Measurements from ENCODE around the gene C6orf132. TPM values are rescaled to one million over a fixed set of nuclear protein-coding genes. Genes with fewer than 3 reads are reported as not detected.

C6orf132 gene
- total RNA-seq, 2 donors from 2014 or later: 23.4 to 24.4 TPM

GRCh38 chr6:42137194-42137753 lies 5.1 kb downstream of the C6orf132 start:
- peaks cover 27% of the 10 kb centered on the region for H3K4me1 ChIP-seq (ENCODE audit: control insufficient read depth, insufficient read depth, low read length)
- H3K36me3 ChIP-seq (ENCODE audit: control insufficient read depth, insufficient read depth, low read length): no peaks in the 10 kb centered on the region
- H3K4me3 Mint-ChIP-seq: peak overlapping the region; percentile 21
- H3K9me3 ChIP-seq (ENCODE audit: control insufficient read depth, low read length): no peaks in the 10 kb centered on the region
- H3K36me3 Mint-ChIP-seq (ENCODE audit: low read depth): peaks cover 18% of the 10 kb centered on the region
- H3K9ac ChIP-seq (ENCODE audit: extremely low read depth, low read length, poor library complexity, severe bottlenecking): peak overlapping the region; percentile 42
- TF ChIP-seq, protein P1, sequence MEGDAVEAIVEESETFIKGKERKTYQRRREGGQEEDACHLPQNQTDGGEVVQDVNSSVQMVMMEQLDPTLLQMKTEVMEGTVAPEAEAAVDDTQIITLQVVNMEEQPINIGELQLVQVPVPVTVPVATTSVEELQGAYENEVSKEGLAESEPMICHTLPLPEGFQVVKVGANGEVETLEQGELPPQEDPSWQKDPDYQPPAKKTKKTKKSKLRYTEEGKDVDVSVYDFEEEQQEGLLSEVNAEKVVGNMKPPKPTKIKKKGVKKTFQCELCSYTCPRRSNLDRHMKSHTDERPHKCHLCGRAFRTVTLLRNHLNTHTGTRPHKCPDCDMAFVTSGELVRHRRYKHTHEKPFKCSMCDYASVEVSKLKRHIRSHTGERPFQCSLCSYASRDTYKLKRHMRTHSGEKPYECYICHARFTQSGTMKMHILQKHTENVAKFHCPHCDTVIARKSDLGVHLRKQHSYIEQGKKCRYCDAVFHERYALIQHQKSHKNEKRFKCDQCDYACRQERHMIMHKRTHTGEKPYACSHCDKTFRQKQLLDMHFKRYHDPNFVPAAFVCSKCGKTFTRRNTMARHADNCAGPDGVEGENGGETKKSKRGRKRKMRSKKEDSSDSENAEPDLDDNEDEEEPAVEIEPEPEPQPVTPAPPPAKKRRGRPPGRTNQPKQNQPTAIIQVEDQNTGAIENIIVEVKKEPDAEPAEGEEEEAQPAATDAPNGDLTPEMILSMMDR (conservative IDR thresholded peaks at IDR 0.05): no peak
- DNase-seq: peak; percentile 87
- no peaks in the 10 kb centered on the region for H3K27me3 ChIP-seq (ENCODE audit: control insufficient read depth, insufficient read depth, low read length, poor library complexity, severe bottlenecking)
- peaks cover 54% of the 10 kb centered on the region for H3K4me1 Mint-ChIP-seq
- H3K27ac ChIP-seq (ENCODE audit: low read depth, low read length): peak overlapping the region; percentile 49
- no peak overlapping the region for H3K4me3 ChIP-seq (ENCODE audit: low read length)
- WGBS, 2 experiments (ENCODE audit: insufficient coverage in 1 of 2, insufficient read length in 1 of 2): 42 to 60% methylated on average over 2 to 7 of the region's 7 CpGs
- peak overlapping the region; percentile 95 for H3K27ac Mint-ChIP-seq
- no peaks in the 10 kb centered on the region for H3K9me3 Mint-ChIP-seq
- no peaks in the 10 kb centered on the region for H3K27me3 Mint-ChIP-seq (ENCODE audit: insufficient read depth)

GRCh38 chr6:42136508-42137193 lies 5.8 kb downstream of the C6orf132 start:
- H3K4me1 ChIP-seq (ENCODE audit: control insufficient read depth, insufficient read depth, low read length): peaks cover 27% of the 10 kb centered on the region
- Mint-ChIP-seq H3K27me3 (ENCODE audit: insufficient read depth) (no peaks in the 10 kb centered on the region), H3K4me3 (peak overlapping the region; percentile 21), H3K9me3 (no peaks in the 10 kb centered on the region), H3K36me3 (ENCODE audit: low read depth) (peaks cover 22% of the 10 kb centered on the region), H3K4me1 (peaks cover 54% of the 10 kb centered on the region), H3K27ac (peak overlapping the region; percentile 95)
- TF ChIP-seq, protein P1 (conservative IDR thresholded peaks at IDR 0.05): peak; percentile 68
- DNase-seq: peak; percentile 91
- no peaks in the 10 kb centered on the region for H3K27me3 ChIP-seq (ENCODE audit: control insufficient read depth, insufficient read depth, low read length, poor library complexity, severe bottlenecking)
- no peaks in the 10 kb centered on the region for H3K9me3 ChIP-seq (ENCODE audit: control insufficient read depth, low read length)
- H3K36me3 ChIP-seq (ENCODE audit: control insufficient read depth, insufficient read depth, low read length): no peaks in the 10 kb centered on the region
- WGBS, 2 experiments (ENCODE audit: insufficient coverage in 1 of 2, insufficient read length in 1 of 2): 21 to 29% methylated on average over 11 to 14 of the region's 14 CpGs
- no peak overlapping the region for H3K4me3 ChIP-seq (ENCODE audit: low read length)
- H3K9ac ChIP-seq (ENCODE audit: extremely low read depth, low read length, poor library complexity, severe bottlenecking): peak overlapping the region; percentile 42
- H3K27ac ChIP-seq (ENCODE audit: low read depth, low read length): peak overlapping the region; percentile 39

DNA sequence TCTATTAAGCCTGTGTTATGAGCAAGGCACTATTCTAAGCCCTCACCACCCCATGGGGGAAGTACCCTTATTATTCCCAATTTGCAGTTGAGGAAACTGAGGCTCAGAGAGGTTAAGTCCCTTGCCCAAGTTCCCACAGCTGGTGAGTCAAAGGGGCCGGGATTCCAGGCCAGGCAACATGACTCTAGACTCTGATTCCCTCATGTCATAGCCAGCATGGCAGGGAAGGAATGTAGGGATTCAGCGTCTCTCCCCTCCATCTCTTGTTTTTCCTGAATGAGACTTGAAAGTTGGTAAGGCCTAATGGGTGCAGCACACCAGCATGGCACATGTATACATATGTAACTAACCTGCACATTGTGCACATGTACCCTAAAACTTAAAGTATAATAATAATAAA lies 6.7 kb downstream of the C6orf132 start:
- no peaks in the 10 kb centered on the region for H3K36me3 ChIP-seq (ENCODE audit: control insufficient read depth, insufficient read depth, low read length)
- no peak overlapping the region for H3K9ac ChIP-seq (ENCODE audit: extremely low read depth, low read length, poor library complexity, severe bottlenecking)
- H3K9me3 Mint-ChIP-seq: no peaks in the 10 kb centered on the region
- peaks cover 46% of the 10 kb centered on the region for H3K4me1 Mint-ChIP-seq
- DNase-seq: no peak
- H3K27ac Mint-ChIP-seq: no peak overlapping the region
- H3K27ac ChIP-seq (ENCODE audit: low read depth, low read length): no peak overlapping the region
- peaks cover 24% of the 10 kb centered on the region for H3K4me1 ChIP-seq (ENCODE audit: control insufficient read depth, insufficient read depth, low read length)
- no peak overlapping the region for H3K4me3 Mint-ChIP-seq
- H3K27me3 Mint-ChIP-seq (ENCODE audit: insufficient read depth): no peaks in the 10 kb centered on the region
- H3K9me3 ChIP-seq (ENCODE audit: control insufficient read depth, low read length): no peaks in the 10 kb centered on the region
- H3K36me3 Mint-ChIP-seq (ENCODE audit: low read depth): peaks cover 27% of the 10 kb centered on the region
- TF ChIP-seq, protein P1 (conservative IDR thresholded peaks at IDR 0.05): no peak
- 84% methylated on average over 2 of the region's 2 CpGs; no CpG with 5 or more reads in 1 of the 2 experiments for WGBS, 2 experiments (ENCODE audit: insufficient coverage in 1 of 2, insufficient read length in 1 of 2)
- H3K4me3 ChIP-seq (ENCODE audit: low read length): no peak overlapping the region
- no peaks in the 10 kb centered on the region for H3K27me3 ChIP-seq (ENCODE audit: control insufficient read depth, insufficient read depth, low read length, poor library complexity, severe bottlenecking)
